ENCODE results near the gene BRWD1.

BRWD1 gene

GRCh38 chr21:39209334-39209688, 104.1 kb downstream of the BRWD1 start:
- H3K4me1 ChIP-seq (ENCODE audit: insufficient read depth, low read length, severe bottlenecking), result no peaks in the 10 kb centered on the region
- H3K4me3 ChIP-seq (ENCODE audit: low read depth, low read length, poor library complexity, severe bottlenecking), result no peak overlapping the region
- H3K27me3 ChIP-seq (ENCODE audit: insufficient read depth, low read length), result no peaks in the 10 kb centered on the region
- no peaks in the 10 kb centered on the region for H3K79me2 ChIP-seq (ENCODE audit: insufficient read depth, low read length)
- H3K9me3 ChIP-seq (ENCODE audit: low read length), result no peaks in the 10 kb centered on the region
- H4K20me1 ChIP-seq (ENCODE audit: insufficient read depth, low read length), result no peaks in the 10 kb centered on the region
- H2AFZ ChIP-seq (ENCODE audit: low read length), result no peak overlapping the region
- peaks cover 92% of the 10 kb centered on the region for H3K36me3 ChIP-seq (ENCODE audit: insufficient read depth, low read length)
- no peak overlapping the region for H3K27ac ChIP-seq (ENCODE audit: low read depth, low read length, poor library complexity, severe bottlenecking)
- no peak overlapping the region for H3K4me2 ChIP-seq (ENCODE audit: low read length)
- H3K9ac ChIP-seq (ENCODE audit: low read length), result no peak overlapping the region
- TF ChIP-seq EZH2 (IDR thresholded peaks at IDR 0.05; ENCODE audit: borderline replicate concordance, low read length), result no peak
- TF ChIP-seq, protein P1, sequence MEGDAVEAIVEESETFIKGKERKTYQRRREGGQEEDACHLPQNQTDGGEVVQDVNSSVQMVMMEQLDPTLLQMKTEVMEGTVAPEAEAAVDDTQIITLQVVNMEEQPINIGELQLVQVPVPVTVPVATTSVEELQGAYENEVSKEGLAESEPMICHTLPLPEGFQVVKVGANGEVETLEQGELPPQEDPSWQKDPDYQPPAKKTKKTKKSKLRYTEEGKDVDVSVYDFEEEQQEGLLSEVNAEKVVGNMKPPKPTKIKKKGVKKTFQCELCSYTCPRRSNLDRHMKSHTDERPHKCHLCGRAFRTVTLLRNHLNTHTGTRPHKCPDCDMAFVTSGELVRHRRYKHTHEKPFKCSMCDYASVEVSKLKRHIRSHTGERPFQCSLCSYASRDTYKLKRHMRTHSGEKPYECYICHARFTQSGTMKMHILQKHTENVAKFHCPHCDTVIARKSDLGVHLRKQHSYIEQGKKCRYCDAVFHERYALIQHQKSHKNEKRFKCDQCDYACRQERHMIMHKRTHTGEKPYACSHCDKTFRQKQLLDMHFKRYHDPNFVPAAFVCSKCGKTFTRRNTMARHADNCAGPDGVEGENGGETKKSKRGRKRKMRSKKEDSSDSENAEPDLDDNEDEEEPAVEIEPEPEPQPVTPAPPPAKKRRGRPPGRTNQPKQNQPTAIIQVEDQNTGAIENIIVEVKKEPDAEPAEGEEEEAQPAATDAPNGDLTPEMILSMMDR (IDR thresholded peaks at IDR 0.05; ENCODE audit: low read length), result no peak
- H3F3A ChIP-seq (ENCODE audit: insufficient read depth, low read length), result no peaks in the 10 kb centered on the region
- no peaks in the 10 kb centered on the region for H3K9me2 ChIP-seq (ENCODE audit: low read depth, low read length)

DNA sequence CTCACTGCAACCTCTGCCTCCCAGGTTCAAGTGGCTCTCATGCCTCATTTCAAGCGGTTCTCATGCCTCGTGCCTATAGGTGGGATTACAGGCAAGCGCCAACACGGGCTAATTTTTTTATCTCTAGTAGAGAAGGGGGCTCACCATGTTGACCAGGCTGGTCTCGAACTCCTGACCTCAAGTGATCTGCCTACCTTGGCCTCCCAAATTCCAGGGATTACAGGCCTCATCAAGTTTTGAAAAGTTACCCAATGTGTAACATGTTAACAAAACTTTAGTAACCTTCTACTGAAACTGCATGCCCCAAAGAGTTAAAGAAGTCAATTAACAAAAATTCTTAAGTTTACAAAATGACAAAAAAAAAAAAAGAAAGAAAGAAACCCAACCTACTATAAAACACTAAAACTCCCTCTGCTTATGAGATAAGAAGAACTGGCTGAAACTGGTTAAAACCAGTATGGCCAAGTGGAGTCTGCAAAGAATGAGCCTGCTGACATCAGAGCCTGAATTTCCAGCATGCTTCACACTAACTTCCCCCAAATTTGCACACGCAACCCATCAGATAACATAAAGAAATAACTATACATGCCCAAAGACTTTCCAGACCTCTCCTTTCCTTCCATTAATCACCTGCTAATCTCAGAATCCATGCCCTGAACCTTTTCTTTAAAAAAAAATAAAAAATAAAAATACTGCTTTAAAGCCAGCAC, 104.7 kb downstream of the BRWD1 start:
- Histone ChIP-seq H3K27me3 (ENCODE audit: insufficient read depth, low read length) (no peaks in the 10 kb centered on the region), H3K4me3 (ENCODE audit: low read depth, low read length, poor library complexity, severe bottlenecking) (no peak overlapping the region), H3K9me3 (ENCODE audit: low read length) (no peaks in the 10 kb centered on the region), H3K4me2 (ENCODE audit: low read length) (no peak overlapping the region), H3F3A (ENCODE audit: insufficient read depth, low read length) (no peaks in the 10 kb centered on the region), H4K20me1 (ENCODE audit: insufficient read depth, low read length) (no peaks in the 10 kb centered on the region), H3K27ac (ENCODE audit: low read depth, low read length, poor library complexity, severe bottlenecking) (no peak overlapping the region), H3K36me3 (ENCODE audit: insufficient read depth, low read length) (peaks cover 89% of the 10 kb centered on the region), H3K4me1 (ENCODE audit: insufficient read depth, low read length, severe bottlenecking) (no peaks in the 10 kb centered on the region), H2AFZ (ENCODE audit: low read length) (no peak overlapping the region), H3K79me2 (ENCODE audit: insufficient read depth, low read length) (no peaks in the 10 kb centered on the region), H3K9ac (ENCODE audit: low read length) (no peak overlapping the region), H3K9me2 (ENCODE audit: low read depth, low read length) (no peaks in the 10 kb centered on the region)
- TF ChIP-seq EZH2 (IDR thresholded peaks at IDR 0.05; ENCODE audit: borderline replicate concordance, low read length), result no peak
- TF ChIP-seq, protein P1 (IDR thresholded peaks at IDR 0.05; ENCODE audit: low read length), result no peak

DNA sequence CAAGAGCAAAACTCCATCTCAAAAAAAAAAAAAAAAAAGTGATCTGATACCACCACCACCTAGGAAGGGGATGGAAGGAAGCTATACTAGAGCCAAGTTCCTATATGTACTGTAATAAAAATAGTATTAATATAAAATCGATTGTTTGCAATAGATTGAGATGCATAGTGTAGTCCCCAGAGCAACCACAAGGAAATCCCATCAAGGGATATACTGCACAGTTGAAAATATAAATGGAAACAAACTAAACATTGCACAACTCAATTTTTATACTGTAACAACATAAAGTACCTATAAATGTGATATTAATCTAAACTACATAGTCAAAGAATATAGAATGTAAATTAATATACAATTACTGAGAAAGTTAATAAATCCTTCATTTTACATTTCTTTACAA, 109.3 kb downstream of the BRWD1 start:
- no peaks in the 10 kb centered on the region for H3K9me2 ChIP-seq (ENCODE audit: low read depth, low read length)
- no peak overlapping the region for H3K9ac ChIP-seq (ENCODE audit: low read length)
- peaks cover 86% of the 10 kb centered on the region for H3K36me3 ChIP-seq (ENCODE audit: insufficient read depth, low read length)
- H3F3A ChIP-seq (ENCODE audit: insufficient read depth, low read length), result no peaks in the 10 kb centered on the region
- H2AFZ ChIP-seq (ENCODE audit: low read length), result no peak overlapping the region
- H3K27me3 ChIP-seq (ENCODE audit: insufficient read depth, low read length), result no peaks in the 10 kb centered on the region
- no peak overlapping the region for H3K4me2 ChIP-seq (ENCODE audit: low read length)
- H3K27ac ChIP-seq (ENCODE audit: low read depth, low read length, poor library complexity, severe bottlenecking), result no peak overlapping the region
- no peaks in the 10 kb centered on the region for H4K20me1 ChIP-seq (ENCODE audit: insufficient read depth, low read length)
- H3K79me2 ChIP-seq (ENCODE audit: insufficient read depth, low read length), result no peaks in the 10 kb centered on the region
- no peaks in the 10 kb centered on the region for H3K4me1 ChIP-seq (ENCODE audit: insufficient read depth, low read length, severe bottlenecking)
- no peak overlapping the region for H3K4me3 ChIP-seq (ENCODE audit: low read depth, low read length, poor library complexity, severe bottlenecking)
- no peaks in the 10 kb centered on the region for H3K9me3 ChIP-seq (ENCODE audit: low read length)
- no peak for TF ChIP-seq EZH2 (IDR thresholded peaks at IDR 0.05; ENCODE audit: borderline replicate concordance, low read length)
- TF ChIP-seq, protein P1 (IDR thresholded peaks at IDR 0.05; ENCODE audit: low read length), result no peak

Measured in OCI-LY1 (cell line).